HG02588 (cell line): Measurements from ENCODE around the gene KIF13A.
"Not testable (repeated sequence)": the region's sequence is repeated elsewhere in the genome, so short reads cannot be mapped to it uniquely, and the experiment has no call there.

Experiments used
- ATAC-seq: cut with Tn5 transposase; IDR thresholded peaks from one replicate; pipeline ENCODE4 v1.9.1; 2021; ENCODE audit warnings: mild to moderate bottlenecking, moderate library complexity; ENCODE audit not compliant: unreplicated experiment

Gene KIF13A

GRCh38 chr6:17904491-17905120 is 82.8 kb downstream of the KIF13A start:
- no peak for ATAC-seq

- ATAC-seq = no peak
Observed at GRCh38 chr6:17902974-17903373, 84.5 kb downstream of the KIF13A start.

- ATAC-seq = no peak
Observed at GRCh38 chr6:17901493-17901892, 85.9 kb downstream of the KIF13A start.

GRCh38 chr6:17900011-17900410 is 87.4 kb downstream of the KIF13A start:
- ATAC-seq = no peak

GRCh38 chr6:17899491-17899890 is 87.9 kb downstream of the KIF13A start:
- no peak for ATAC-seq

GRCh38 chr6:17897681-17898080 is 89.8 kb downstream of the KIF13A start:
- ATAC-seq = no peak

DNA sequence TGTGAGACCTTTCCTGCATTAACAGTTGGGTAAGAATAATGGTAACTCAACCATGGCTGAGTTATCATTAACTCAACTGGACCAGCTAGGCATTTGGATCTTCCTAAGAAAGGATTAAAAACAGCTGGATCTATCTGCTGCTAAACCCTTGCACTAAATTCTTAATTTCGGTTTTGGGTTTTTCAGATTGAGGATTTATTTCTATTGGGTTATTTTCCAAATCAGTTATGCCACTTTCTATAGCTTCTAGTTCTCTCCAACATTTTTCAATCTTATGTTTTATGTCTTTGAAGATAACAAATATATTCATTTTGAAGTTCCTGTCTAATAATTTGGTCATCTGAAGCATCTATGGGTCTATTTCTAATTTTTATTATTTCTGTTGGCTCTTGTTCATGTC is 92.5 kb downstream of the KIF13A start:
- no peak for ATAC-seq

DNA sequence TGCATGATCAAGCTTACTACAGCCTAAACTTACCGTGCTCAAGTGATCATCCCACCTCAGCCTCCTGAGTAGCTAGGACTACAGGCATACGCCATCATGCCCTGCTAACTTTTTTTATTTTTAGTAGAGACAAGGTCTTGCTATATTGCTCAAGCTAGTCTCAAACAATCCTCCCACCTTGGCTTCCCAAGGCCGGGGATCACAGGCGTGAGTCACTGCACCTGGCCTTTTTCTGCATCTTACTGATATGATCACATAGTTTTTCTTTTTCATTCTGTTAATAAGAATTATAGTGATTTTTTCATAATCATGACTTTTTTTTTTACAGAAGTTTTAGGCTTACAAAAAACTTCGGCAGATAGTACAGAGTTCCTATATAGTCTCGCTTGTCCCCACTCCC is 93.2 kb downstream of the KIF13A start:
- no peak for ATAC-seq

DNA sequence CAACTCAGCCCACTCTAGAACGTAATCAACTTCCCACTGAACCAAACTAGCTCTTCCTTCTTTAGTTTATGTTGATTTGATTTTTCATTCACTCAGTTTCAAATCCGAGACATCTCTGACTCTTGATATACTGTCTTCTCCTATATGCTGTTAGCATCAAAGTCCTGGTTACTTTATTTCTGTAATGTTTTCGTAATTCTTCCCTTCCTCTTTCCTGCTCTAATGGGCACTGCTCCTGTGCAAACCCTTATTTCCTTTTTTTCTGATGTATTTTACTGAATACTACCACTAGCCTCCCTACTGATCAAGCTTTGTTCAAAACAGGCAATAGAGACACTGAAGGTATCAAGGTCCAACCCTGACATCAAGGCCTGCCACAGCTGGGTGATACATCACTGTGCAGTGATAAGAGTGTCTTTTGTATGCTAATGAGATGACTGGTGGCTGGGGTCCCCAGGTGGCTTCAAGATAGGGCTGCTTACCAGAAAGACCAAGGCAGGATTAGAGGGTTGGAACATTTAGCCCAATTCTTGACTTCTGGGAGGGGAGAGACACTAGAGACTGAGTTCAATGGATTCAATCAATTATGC is 95.2 kb downstream of the KIF13A start:
- ATAC-seq = no peak

DNA sequence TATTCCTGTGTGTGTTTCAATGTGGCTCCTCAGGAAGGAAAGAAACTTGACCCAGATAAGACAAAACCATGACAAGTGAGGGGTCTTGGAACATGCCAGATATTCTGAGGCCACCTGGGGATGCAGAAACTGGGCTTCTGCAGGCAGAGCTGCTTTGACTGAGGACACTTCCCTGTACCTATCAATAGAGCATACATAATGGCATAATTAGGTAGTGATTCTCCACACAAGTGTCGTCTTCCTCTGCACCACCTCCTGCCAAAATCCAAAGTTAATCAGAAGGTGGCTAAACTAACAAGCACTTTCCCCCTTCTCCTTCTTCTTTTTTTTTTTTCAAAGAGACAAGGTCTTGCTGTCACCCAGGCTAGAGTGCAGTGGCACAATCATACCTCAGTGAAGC is 97.1 kb downstream of the KIF13A start:
- ATAC-seq = no peak

GRCh38 chr6:17889777-17890176 is 97.7 kb downstream of the KIF13A start:
- ATAC-seq = not testable (repeated sequence)

DNA sequence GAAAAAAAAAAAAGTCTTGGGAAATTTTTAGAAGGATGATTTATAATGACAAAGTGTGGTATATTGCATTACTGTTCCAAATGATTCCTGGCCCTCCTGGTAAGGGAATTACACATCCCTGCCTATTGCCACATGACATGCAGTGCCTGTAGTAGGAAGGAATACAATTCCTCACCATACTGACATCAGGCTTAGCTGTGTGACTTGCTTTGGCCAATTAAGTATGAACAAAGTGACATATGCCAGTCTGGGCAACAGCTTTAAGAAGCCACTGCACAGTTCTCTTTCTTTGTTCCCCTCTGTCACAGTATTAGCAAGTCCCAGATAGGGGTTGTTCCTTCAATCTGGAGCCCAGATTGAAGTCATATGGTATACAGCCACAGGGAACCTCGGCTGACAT is 100.5 kb downstream of the KIF13A start:
- ATAC-seq = no peak

GRCh38 chr6:17885889-17886576 is 101.4 kb downstream of the KIF13A start:
- ATAC-seq = no peak

DNA sequence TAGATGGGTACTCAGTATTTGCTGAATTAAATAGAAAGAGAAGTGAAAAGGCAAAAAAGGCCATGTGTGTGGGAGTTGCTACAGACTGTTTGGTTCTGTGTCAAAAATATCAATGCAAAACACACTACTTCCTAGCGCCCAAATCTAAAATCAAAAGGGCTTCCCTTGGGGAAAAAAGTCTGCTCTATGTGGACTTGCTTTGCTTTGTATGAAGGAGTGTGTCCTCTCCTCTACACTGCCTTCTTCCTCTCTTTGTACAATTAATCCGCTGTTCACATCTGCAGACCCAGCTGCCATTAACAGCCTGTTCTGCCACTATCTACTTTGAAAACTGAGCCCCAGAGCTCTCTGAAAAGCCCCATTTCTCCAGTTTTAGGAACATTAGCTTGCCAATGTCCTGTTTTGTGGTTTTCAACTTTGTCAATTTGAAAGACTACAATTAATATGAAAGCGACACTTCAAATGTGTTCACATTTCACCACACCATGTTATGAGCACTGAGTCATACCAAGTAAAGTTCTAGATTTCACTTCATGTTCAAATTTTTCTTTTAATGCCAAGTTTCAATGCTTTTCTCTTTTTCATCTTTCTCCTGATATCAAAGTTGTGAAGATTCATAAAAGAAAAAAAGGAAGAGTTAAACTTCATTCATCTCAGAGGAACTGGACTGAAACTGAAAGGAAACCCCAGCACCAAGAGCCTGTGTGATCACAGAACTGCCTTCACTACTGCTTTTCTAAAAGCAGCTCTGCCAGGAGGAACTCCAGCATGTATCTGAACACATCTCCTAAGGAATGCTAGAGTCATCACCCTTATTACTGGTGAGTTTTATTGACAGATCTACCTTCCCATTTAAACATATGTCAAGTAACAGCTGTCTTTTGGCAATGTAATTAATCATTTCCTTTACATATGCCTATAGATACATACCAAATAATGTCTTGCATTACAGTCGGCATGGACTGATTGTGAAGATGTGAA is 102.6 kb downstream of the KIF13A start:
- ATAC-seq = peak; percentile 87

GRCh38 chr6:17883665-17884497 is 103.6 kb downstream of the KIF13A start:
- no peak for ATAC-seq

GRCh38 chr6:17881085-17881858 is 106.2 kb downstream of the KIF13A start:
- no peak for ATAC-seq

DNA sequence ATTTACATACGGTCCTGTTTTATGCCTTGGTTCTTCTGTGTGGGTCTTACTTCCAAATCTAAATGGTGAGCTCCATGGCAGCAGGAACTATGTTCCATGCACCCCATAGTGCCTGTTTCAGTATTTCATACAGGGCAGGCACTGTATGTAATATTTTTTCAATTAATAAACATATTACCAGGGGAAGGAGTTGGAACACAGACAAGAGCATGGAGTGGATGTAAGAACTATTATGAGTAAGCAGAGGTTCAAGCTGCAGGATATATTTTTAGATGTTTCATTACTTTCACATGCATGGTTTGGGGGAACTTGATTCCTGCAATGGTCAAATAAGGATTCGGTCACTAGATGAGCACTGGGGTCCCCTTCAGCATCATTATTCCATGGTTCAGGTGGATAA is 108.3 kb downstream of the KIF13A start:
- no peak for ATAC-seq

DNA sequence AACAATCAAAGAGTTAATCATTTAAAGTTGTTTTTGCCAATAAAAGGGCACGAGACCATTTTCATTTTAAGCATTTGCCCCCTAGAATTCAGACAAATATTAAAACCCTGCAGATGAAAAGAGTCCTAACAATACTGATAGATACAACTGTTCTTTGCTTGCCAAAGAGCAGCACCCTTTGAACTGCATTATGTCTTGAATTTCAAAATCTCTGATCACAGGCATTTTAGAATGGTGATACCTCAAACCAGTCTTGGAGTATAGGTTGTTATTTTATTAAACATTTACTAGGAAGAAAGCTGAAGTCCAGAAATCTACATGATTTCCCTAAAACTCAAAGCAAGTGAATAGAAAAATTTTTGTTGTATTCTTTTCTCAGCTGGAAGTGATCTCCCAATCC is 108.7 kb downstream of the KIF13A start:
- ATAC-seq = no peak

GRCh38 chr6:17877895-17878440 is 109.5 kb downstream of the KIF13A start:
- no peak for ATAC-seq
